HG03575 (cell line): ENCODE measurements around the gene FILIP1.
"Not testable (repeated sequence)": the region's sequence is repeated elsewhere in the genome, so short reads cannot be mapped to it uniquely, and the experiment has no call there.

Experiments
- ATAC-seq: cut with Tn5 transposase; IDR thresholded peaks from one replicate; pipeline ENCODE4 v1.9.1; 2021; ENCODE audit not compliant: unreplicated experiment, insufficient number of reproducible peaks, low FRiP score; ENCODE audit errors: extremely low read depth

The FILIP1 gene

DNA sequence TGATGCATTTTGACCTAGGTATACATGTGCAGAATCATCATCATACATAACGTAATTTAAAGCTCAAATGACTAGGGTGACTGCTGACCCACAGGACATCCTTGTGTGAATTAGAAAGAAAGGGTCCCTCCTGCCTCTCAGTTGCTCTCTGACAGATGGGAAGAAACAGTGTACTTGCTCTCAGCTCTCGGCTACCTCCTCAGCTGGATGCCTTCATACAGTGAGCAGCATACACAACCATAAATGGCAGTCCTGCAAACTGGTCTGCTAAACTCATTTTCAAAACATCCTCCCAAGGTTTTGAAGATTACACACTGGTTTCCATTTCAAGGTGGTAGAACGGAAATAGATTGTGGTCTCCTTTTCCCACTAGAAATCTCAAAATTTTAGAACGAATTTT, 26.3 kb downstream of the FILIP1 start:
- ATAC-seq: no peak

DNA sequence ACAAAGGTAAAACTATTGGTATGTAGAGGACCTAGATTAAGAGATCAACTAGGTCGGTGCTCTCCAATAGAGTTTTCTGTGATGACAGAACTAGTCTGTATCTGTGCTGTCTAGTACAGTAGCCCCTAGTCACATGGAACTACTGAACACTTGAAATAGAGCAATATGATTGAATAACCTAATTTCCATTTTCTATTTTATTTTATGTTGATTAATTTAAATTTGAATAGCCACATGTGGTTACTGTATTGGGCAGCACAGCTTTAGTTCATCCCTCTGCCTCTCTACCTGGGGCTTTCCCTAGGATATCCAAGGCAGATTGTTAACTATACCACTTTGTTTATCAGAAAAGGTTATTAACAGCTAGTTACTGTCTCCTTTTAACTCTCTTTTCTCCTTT, 27.0 kb downstream of the FILIP1 start:
- ATAC-seq: no peak

DNA sequence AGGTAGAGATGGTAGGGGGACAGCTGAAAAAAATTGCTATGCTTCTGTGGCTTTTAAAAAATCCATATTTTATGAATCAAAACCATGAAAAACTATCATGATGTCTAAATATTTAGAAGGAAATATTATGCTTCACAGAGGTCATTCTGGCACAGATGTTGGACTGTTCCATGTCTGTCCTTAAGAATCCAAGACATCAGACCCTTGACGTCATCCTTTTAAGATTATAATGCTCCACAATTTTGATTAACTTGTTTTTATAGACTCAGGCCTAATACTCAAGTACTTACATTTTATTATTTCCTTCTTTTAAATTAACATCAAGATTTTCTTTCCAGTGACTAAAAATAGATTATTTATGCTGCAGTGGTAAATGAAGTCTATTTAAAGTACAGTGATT, 29.7 kb downstream of the FILIP1 start:
- ATAC-seq: no peak

DNA sequence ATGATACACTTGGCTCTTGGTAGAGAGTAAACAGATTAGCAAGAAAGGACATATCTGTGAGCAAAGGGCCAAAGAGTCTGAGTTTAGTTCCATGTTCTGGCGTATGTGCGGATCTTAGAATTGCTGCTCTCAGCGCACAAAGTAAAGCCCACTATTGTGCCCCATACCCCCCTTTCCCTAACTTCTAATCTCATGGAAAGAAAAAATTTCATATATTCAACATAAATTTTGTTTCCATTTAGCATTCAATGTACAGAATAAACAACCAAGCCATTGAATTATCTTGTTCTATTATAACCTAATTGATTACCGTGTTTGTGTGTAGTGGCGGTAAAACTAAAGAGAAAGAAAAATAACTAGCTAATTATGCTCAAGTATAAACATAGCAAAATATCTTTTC, 30.5 kb downstream of the FILIP1 start:
- no peak for ATAC-seq

DNA sequence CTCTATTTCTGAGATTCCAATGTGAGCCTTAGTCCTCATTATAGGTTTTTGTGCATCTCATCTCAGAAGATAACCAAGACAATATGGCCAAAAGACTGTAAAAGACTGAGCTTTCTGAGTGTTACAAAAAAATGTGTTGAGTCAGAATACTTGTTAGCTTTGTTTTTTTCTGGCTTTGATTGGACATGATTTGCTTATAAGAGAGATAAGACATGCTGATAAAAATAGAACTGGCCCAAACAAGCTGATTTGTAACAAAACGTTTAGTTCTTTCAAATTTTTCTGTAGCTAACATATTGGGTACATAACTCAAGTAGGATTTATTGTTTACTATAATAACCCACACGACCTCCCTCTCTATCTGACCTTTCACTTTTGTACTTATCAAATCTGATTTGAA, 32.9 kb downstream of the FILIP1 start:
- no peak for ATAC-seq

DNA sequence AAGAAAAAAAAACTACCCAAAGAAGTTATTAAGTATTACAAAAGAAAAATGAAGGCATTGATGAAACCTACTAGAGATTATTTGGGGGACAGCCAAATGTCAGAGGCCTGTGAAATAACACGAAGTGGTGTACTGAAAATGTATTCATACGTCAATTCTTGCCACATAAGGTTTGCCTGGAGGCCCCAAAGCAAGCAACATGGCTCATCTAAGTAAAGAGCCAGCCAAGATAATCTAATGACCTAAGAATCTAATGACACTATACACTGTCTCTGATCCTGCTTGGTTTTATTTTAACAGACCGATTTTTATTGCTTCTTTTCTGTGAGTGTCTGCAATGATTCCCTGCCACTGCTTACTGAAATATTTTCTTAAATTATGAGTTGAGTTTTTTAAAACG, 34.7 kb downstream of the FILIP1 start:
- ATAC-seq: no peak

DNA sequence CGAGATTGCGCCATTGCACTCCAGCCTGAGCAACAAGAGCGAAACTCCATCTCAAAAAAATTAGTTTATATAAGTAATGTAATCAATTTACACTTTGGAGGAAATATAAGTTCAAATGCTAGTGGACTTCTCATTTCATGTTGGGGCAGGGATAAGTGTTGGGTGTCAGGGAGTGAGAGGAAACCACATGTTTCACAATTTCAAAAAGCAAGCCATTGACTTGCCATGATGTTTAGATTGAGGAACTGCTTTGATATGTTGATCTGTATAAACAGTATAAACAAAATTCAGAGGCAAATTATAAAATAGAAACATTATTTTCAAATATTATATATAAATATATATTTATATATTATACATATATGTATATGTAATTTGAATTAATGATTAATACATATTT, 42.7 kb downstream of the FILIP1 start:
- no peak for ATAC-seq

DNA sequence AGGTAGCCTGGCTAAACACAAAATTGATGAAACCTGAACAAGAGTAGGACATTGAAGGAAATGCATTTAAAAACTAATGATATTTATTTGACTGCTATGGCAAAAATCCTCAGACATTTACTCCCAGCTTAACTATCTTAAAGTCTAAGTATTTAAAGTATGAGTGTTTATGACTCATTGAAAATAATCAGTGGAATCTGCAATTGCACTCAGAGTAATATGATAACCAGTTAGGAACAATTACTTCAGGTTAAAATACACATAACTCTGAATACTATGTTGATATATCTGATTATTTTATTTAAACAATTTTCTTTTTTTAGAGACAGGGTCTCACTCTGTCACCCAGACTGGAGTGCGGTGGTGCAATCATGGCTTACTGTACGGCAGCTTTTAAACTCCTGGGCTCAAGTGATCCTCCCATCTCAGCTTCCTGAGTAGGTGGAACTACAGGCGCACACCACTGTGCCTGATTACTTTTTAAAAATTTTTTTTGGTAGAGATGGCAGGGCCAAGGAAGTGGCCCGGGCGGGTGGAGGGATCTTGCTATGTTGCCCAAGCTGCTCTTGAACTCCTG, 43.9 kb downstream of the FILIP1 start:
- no peak for ATAC-seq

DNA sequence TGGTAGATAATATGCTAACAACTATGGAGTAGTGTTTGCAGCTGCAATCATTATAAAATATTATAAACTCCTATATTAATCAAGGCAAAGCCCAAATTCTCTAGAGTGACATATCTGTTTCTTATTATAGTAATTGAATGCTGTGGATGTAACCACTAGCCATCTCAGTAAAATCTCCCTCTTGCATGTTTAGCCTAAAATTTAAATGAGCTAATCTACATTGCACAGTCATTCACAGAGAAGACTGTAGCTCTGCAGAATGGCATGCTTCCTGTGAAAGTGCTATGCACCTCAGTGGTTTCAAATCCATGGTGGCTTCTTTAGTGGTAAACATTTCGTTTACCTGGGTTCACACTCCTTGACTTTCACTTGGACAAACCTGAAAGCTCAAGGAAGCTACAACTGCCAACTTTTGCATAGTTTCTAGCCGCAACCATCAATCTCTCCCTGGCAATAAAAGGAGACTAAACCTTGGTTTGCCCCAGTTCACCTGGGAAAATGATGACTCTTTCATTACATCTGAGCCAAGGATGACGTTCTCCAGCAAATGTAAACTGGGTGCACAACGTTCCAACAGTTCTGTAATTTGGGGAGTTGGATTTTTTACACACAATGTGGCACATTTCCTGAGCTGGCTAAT, 47.2 kb downstream of the FILIP1 start:
- no peak for ATAC-seq

DNA sequence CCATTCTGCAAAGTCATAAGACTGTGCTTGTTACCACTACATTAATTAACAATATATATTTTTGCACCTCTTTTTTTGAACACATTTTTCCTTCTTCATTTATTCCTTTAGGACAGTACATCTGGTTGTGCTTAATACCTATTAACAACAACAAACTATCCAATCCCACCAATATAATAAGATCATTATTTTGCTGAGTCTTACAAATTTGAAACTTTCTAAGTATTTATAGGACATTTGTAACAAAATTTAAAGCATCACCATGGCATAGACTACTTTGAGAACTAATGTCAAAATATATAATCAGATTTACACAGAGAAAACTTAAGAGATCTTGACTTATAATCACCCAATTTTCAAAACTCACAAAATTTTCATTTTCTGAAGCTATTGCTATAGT, 47.9 kb downstream of the FILIP1 start:
- no peak for ATAC-seq

DNA sequence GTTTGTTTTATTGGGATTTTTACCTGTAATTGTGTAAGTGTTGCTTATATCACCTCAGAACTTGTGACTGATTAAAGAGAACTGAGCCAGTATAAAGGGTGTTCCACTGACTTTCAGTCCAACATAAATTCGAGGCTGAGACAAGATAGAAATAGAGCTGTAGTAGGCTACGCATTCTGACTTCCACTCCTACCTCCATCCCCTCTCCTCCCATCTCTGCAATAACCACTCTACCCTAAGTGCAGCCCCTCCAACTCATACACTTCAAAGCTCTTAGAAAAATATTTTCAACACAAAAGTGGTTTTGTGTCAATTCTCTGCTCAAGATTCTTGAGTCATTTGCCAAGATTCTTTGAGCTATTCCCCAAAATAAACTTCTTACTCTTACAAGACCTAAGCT, 48.7 kb downstream of the FILIP1 start:
- ATAC-seq: no peak

DNA sequence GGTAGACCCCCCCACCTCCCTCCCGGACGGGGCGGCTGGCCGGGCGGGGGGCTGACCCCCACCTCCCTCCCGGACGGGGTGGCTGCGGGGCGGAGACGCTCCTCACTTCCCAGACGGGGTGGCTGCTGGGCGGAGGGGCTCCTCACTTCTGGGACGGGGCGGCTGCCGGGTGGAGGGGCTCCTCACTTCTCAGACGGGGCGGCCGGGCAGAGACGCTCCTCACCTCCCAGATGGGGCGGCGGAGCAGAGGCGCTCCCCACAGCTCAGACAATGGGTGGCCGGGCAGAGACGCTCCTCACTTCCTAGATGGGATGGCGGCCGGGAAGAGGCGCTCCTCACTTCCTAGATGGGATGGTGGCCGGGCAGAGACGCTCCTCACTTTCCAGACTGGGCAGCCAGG, 51.7 kb downstream of the FILIP1 start:
- not testable (repeated sequence) for ATAC-seq

DNA sequence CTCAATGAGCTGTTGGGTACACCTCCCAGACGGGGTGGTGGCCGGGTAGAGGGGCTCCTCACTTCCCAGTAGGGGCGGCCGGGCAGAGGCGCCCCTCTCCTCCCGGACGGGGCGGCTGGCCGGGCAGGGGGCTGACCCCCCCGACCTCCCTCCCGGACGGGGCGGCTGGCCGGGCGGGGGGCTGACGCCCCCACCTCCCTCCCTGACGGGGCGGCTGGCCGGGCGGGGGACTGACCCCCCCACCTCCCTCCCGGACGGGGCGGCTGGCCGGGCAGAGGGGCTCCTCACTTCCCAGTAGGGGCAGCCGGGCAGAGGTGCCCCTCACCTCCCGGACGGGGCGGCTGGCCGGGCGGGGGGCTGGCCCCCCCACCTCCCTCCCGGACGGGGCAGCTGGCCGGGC, 52.1 kb downstream of the FILIP1 start:
- not testable (repeated sequence) for ATAC-seq

DNA sequence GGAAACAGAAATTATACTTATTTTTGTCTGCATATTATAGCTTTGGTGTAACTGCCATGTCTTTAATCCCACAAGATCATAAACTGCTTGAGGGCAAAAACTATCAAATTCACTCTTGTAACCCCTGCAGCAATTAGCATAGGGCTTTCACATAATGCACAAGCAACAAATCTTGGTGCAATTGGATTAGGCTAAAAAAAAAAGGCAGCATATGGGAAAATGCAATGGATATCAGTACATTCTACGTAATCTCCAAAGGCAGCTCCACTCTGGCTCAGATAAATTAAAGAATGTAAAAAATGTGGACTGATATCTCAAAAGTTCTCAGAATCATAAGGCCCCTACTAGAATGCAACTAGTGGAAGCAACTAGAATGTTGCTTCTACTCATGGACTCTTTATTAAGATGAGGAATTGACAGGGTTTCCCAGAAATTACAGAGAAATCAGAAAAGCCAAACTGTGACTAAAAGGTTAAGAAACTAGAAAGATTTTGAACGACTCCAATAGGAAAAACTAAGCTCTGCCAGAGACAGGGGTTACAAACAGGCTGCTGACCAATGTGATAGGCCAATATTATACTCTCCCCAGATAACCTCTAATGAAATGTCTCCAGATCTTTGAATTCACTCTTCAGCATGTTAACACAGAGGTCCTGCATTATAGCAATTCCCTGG, 55.0 kb downstream of the FILIP1 start:
- no peak for ATAC-seq

DNA sequence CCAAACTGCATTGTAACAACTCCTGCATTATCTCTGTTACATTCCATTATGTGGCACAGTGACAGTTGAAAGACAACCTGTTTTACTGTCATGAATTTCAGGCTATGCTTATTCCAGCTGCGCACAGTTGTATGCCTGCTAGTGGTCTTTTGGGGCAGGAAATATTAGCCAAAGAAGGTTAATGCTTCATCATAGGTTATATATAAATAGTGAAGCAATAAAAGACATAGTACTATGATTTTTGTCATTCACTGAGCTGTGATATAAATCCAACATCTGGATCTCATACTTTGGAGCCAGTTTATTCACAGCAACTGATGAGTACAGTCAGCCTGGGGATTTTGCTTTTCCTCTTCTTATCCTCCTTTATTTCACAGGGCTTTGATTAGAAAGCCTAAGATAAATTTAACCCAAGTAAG, 55.6 kb downstream of the FILIP1 start:
- ATAC-seq: no peak

DNA sequence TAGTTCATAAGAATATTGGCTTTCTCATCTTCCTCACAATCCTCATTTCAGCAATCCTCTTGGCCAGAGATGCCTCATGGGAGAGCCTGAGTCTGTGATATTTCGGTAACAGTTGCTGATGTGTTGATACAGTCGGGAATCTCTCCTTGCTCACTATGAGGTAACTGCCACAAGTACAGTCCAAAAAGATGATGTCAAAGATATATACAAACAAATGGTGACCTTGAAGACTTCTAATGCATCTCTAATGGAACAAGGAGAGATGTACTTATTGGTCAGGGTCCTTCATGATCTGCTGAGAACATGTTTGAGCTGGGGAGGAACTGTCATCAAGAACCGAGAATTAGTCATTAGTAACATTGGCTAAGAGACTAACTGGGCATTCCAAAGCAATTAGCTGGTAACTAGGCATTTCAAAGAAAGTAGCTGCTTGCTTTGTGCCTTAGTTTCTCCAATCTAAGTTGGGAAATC, 56.1 kb downstream of the FILIP1 start:
- no peak for ATAC-seq

DNA sequence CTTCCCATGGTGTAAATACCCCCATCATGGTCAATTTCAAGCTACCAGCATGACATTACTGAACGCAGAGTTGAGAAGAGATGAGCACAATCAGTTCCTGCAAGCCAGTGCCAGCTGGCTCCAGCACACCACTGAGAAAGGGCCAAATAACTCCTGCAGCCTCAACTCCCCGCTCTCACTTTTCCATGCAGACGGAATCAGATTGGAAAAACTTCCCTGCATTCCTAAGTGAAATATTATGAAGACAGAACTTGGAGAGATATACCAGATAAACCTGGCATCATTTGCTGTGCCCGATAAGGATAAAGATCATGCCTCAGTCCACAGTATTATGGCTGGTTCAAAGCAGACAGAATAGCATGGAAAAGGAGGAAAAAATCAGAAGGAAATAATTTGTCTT, 56.7 kb downstream of the FILIP1 start:
- no peak for ATAC-seq

DNA sequence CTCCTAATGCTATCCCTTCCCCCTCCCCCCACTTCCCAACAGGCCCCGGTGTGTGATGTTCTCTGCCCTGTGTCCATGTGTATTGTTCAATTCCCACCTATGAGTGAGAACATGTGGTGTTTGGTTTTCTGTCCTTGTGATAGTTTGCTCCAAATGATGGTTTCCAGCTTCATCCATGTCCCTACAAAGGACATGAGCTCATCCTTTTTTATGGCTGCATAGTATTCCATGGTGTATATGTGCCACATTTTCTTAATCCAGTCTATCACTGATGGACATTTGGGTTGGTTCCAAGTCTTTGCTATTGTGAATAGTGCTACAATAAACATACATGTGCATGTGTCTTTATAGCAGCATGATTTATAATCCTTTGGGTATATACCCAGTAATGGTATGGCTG, 60.8 kb downstream of the FILIP1 start:
- ATAC-seq: not testable (repeated sequence)

DNA sequence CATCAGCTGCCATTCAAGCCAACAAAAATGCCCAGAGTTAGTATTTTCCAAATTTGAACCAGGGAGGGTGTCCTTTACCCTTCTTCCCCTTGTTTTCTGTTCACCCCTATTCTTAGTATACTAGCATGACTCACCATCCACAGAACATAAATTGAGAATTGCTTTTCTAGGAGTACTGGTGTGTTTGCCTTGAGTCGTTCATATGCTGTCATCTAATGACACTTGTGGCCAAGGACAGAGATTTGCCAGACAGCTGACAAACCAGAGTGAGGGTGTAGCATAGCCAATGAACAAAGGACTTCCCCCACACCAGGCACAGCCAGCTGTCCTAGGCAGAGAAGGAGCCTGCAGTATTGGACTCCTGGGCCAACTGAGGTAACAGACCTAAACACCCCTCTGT, 62.2 kb downstream of the FILIP1 start:
- ATAC-seq: no peak

DNA sequence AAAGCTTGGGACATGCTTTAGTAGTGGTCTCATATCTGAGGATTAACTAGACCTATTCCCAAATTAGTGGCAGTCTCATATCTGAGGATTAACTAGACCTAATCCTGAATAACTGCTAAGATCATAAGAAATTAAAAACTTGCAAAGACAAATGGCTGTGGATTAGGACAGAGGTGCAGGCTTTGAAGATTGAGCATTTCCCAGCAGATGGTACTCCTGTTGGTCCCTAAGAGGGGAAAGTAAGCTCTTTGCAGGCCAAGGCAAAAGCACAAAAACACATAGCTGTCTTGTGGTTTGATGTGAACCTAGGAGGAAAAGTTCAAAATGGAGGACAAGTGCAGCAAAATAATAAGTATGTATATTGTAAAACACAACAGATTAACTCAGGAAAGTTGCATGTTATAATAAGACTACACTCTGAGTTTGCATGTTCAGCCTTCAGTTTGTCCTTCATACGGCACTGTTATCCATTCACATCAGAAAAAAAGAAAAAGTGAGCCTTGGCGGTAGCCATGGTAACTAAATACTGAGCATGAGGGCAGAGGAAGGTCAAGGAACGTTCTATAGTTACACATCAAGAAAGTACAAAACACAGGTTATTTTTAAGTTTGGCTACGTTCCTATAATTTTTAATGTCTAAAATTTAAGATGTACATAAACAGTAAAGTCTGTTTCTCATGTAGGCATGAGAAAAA, 62.8 kb downstream of the FILIP1 start:
- ATAC-seq: no peak
